ENCODE measurements around the gene UGT1A7. TPM values are rescaled to one million over a fixed set of nuclear protein-coding genes. Genes with fewer than 3 reads are reported as not detected.
"Not testable (repeated sequence)": the region's sequence is repeated elsewhere in the genome, so short reads cannot be mapped to it uniquely, and the experiment has no call there.

Gene UGT1A7
- total and polyA plus RNA-seq, 9 donors, result 0.13 TPM; not detected in 8

GRCh38 chr2:233708942-233709341 is 27.2 kb downstream of the UGT1A7 start:
- WGBS (ENCODE audit: insufficient coverage), result 80% methylated on average over 3 of the region's 5 CpGs
- no peaks in the 10 kb centered on the region for H3K27me3 ChIP-seq (ENCODE audit: control insufficient read depth, insufficient read depth, low read length)
- peaks cover 3% of the 10 kb centered on the region for H3K4me1 ChIP-seq (ENCODE audit: control insufficient read depth, insufficient read depth, low read length)
- no peak overlapping the region for H3K4me3 ChIP-seq (ENCODE audit: low read length)
- DNase-seq, result no peak
- no peak overlapping the region for H3K27ac ChIP-seq (ENCODE audit: low read length)
- H3K9me3 ChIP-seq (replicated peaks; ENCODE audit: control insufficient read depth, low read depth, low read length), result no peaks in the 10 kb centered on the region
- H3K36me3 ChIP-seq (ENCODE audit: control insufficient read depth, insufficient read depth, low read length), result no peaks in the 10 kb centered on the region

- Histone ChIP-seq H3K36me3 (ENCODE audit: control insufficient read depth, insufficient read depth, low read length) (no peaks in the 10 kb centered on the region), H3K9me3 (replicated peaks; ENCODE audit: control insufficient read depth, low read depth, low read length) (no peaks in the 10 kb centered on the region), H3K27me3 (ENCODE audit: control insufficient read depth, insufficient read depth, low read length) (no peaks in the 10 kb centered on the region), H3K4me3 (ENCODE audit: low read length) (no peak overlapping the region), H3K4me1 (ENCODE audit: control insufficient read depth, insufficient read depth, low read length) (peaks cover 3% of the 10 kb centered on the region), H3K27ac (ENCODE audit: low read length) (no peak overlapping the region)
- peak; percentile 52 for DNase-seq
- 54% methylated on average over 7 of the region's 11 CpGs for WGBS (ENCODE audit: insufficient coverage)
These were observed 29.8 kb downstream of the UGT1A7 start for GRCh38 chr2:233711312-233712008.

GRCh38 chr2:233712611-233713261 is 31.0 kb downstream of the UGT1A7 start, which contains the start of gene UGT1A5:
Gene UGT1A5, plus strand, starts transcription at chr2:233712907. Its CDS starts 85 bp downstream, at chr2:233712992.
- WGBS (ENCODE audit: insufficient coverage), result 90% methylated on average over 11 of the region's 14 CpGs
- Histone ChIP-seq H3K4me3 (ENCODE audit: low read length) (no peak within 1 kb of the TSS), H3K9me3 (replicated peaks; ENCODE audit: control insufficient read depth, low read depth, low read length) (no peaks in the 10 kb centered on the region), H3K4me1 (ENCODE audit: control insufficient read depth, insufficient read depth, low read length) (no peaks in the 10 kb centered on the region), H3K27ac (ENCODE audit: low read length) (no peak within 1 kb of the TSS), H3K27me3 (ENCODE audit: control insufficient read depth, insufficient read depth, low read length) (peaks cover 2% of the 10 kb centered on the region), H3K36me3 (ENCODE audit: control insufficient read depth, insufficient read depth, low read length) (no peaks in the 10 kb centered on the region)
- no peak for DNase-seq

- no peak for DNase-seq
- H3K4me3 ChIP-seq (ENCODE audit: low read length), result no peak overlapping the region
- H3K9me3 ChIP-seq (replicated peaks; ENCODE audit: control insufficient read depth, low read depth, low read length), result no peaks in the 10 kb centered on the region
- no peak overlapping the region for H3K27ac ChIP-seq (ENCODE audit: low read length)
- H3K4me1 ChIP-seq (ENCODE audit: control insufficient read depth, insufficient read depth, low read length), result no peaks in the 10 kb centered on the region
- 85% methylated on average over 5 of the region's 7 CpGs for WGBS (ENCODE audit: insufficient coverage)
- H3K27me3 ChIP-seq (ENCODE audit: control insufficient read depth, insufficient read depth, low read length), result peaks cover 2% of the 10 kb centered on the region
- H3K36me3 ChIP-seq (ENCODE audit: control insufficient read depth, insufficient read depth, low read length), result no peaks in the 10 kb centered on the region
These were observed 31.5 kb downstream of the UGT1A7 start for GRCh38 chr2:233713262-233713615.

GRCh38 chr2:233714121-233714520 is 32.4 kb downstream of the UGT1A7 start:
- WGBS (ENCODE audit: insufficient coverage), result 74% methylated on average over 2 of the region's 2 CpGs
- Histone ChIP-seq H3K9me3 (replicated peaks; ENCODE audit: control insufficient read depth, low read depth, low read length) (no peaks in the 10 kb centered on the region), H3K27me3 (ENCODE audit: control insufficient read depth, insufficient read depth, low read length) (peaks cover 2% of the 10 kb centered on the region)

GRCh38 chr2:233718552-233718951 is 36.9 kb downstream of the UGT1A7 start, which contains the start of gene UGT1A4:
Gene UGT1A4, plus strand, starts transcription at chr2:233718736. Its CDS starts 85 bp downstream, at chr2:233718821.
- Histone ChIP-seq H3K4me3 (ENCODE audit: low read length) (no peak within 1 kb of the TSS), H3K4me1 (ENCODE audit: control insufficient read depth, insufficient read depth, low read length) (no peaks in the 10 kb centered on the region), H3K9me3 (replicated peaks; ENCODE audit: control insufficient read depth, low read depth, low read length) (no peaks in the 10 kb centered on the region), H3K27ac (ENCODE audit: low read length) (no peak within 1 kb of the TSS), H3K36me3 (ENCODE audit: control insufficient read depth, insufficient read depth, low read length) (no peaks in the 10 kb centered on the region), H3K27me3 (ENCODE audit: control insufficient read depth, insufficient read depth, low read length) (peaks cover 2% of the 10 kb centered on the region)
- WGBS (ENCODE audit: insufficient coverage), result 72% methylated on average over 7 of the region's 7 CpGs
- no peak for DNase-seq

More at GRCh38 chr2:233714121-233714520, 32.4 kb downstream of the UGT1A7 start:
- H3K4me1 ChIP-seq (ENCODE audit: control insufficient read depth, insufficient read depth, low read length), result no peaks in the 10 kb centered on the region
- DNase-seq, result no peak
- no peaks in the 10 kb centered on the region for H3K36me3 ChIP-seq (ENCODE audit: control insufficient read depth, insufficient read depth, low read length)
- H3K27ac ChIP-seq (ENCODE audit: low read length), result no peak overlapping the region
- H3K4me3 ChIP-seq (ENCODE audit: low read length), result no peak overlapping the region

- H3K4me3 ChIP-seq (ENCODE audit: low read length), result no peak within 1 kb of the TSS
- no peaks in the 10 kb centered on the region for H3K4me1 ChIP-seq (ENCODE audit: control insufficient read depth, insufficient read depth, low read length)
- H3K9me3 ChIP-seq (replicated peaks; ENCODE audit: control insufficient read depth, low read depth, low read length), result no peaks in the 10 kb centered on the region
- DNase-seq, result no peak
- 86% methylated on average over 8 of the region's 8 CpGs for WGBS (ENCODE audit: insufficient coverage)
- H3K27me3 ChIP-seq (ENCODE audit: control insufficient read depth, insufficient read depth, low read length), result no peaks in the 10 kb centered on the region
- H3K36me3 ChIP-seq (ENCODE audit: control insufficient read depth, insufficient read depth, low read length), result no peaks in the 10 kb centered on the region
- H3K27ac ChIP-seq (ENCODE audit: low read length), result no peak within 1 kb of the TSS
These were observed 47.1 kb downstream of the UGT1A7 start, which contains the start of gene UGT1A3 for GRCh38 chr2:233728723-233729301. Gene UGT1A3, plus strand, starts transcription at chr2:233729042. Its CDS starts 85 bp downstream, at chr2:233729127.

GRCh38 chr2:233736868-233737653 is 55.4 kb downstream of the UGT1A7 start:
- not testable (repeated sequence) for H3K27me3 ChIP-seq (ENCODE audit: control insufficient read depth, insufficient read depth, low read length); H3K4me1 ChIP-seq (ENCODE audit: control insufficient read depth, insufficient read depth, low read length); H3K9me3 ChIP-seq (replicated peaks; ENCODE audit: control insufficient read depth, low read depth, low read length); H3K4me3 ChIP-seq (ENCODE audit: low read length); H3K36me3 ChIP-seq (ENCODE audit: control insufficient read depth, insufficient read depth, low read length); H3K27ac ChIP-seq (ENCODE audit: low read length); DNase-seq
- 85% methylated on average over 10 of the region's 14 CpGs for WGBS (ENCODE audit: insufficient coverage)

- H3K4me1 ChIP-seq (ENCODE audit: control insufficient read depth, insufficient read depth, low read length), result no peaks in the 10 kb centered on the region
- no peaks in the 10 kb centered on the region for H3K27me3 ChIP-seq (ENCODE audit: control insufficient read depth, insufficient read depth, low read length)
- H3K4me3 ChIP-seq (ENCODE audit: low read length), result no peak overlapping the region
- H3K27ac ChIP-seq (ENCODE audit: low read length), result no peak overlapping the region
- DNase-seq, result no peak
- WGBS (ENCODE audit: insufficient coverage), result 100% methylated on average over 1 of the region's 2 CpGs
- H3K9me3 ChIP-seq (replicated peaks; ENCODE audit: control insufficient read depth, low read depth, low read length), result no peaks in the 10 kb centered on the region
- no peaks in the 10 kb centered on the region for H3K36me3 ChIP-seq (ENCODE audit: control insufficient read depth, insufficient read depth, low read length)
These were observed 59.2 kb downstream of the UGT1A7 start for GRCh38 chr2:233740870-233741269.

All from muscle of leg (tissue), 11 donors.